ENCODE measurements around the gene SGIP1. TPM values are rescaled to one million over a fixed set of nuclear protein-coding genes. Genes with fewer than 3 reads are reported as not detected.

SGIP1 gene
- total and polyA plus RNA-seq, 2 donors (not counting 3 experiments of a cell fraction or from before 2014, with no cell fraction given) = 30.9 to 68.9 TPM

DNA sequence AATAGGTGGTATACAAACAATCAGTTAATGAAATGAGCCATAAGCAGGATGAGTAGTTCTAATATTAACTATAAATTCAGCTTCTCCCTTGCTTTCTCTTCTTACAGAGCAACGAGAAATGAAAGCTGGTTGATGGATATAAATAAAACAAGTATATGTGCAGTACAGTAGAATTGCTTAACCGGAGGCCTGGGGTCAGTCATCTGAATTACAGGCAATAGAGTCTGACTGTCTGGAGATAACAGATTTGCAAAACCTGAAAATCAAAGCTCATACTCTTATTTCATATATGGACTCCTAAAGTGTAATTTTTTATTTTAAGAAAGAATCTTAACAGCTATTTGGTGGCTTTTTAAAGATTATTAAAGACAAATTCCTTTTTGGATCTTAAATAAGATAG lies 43.1 kb upstream of the SGIP1 start:
- Histone ChIP-seq H3K9me1 (replicated peaks; ENCODE audit: control insufficient read depth, extremely low read depth, insufficient read depth, low read length) (no peaks in the 10 kb centered on the region), H2AFZ (ENCODE audit: low read depth, low read length) (no peak overlapping the region), H3K9me3 (replicated peaks; ENCODE audit: control insufficient read depth, insufficient read depth, low read length) (no peaks in the 10 kb centered on the region), H4K20me1 (replicated peaks; ENCODE audit: control insufficient read depth, extremely low read depth, insufficient read depth, low read length) (no peaks in the 10 kb centered on the region), H3K27ac (ENCODE audit: insufficient read depth, low read depth, low read length) (peak overlapping the region; percentile 40), H3K9ac (replicated peaks; ENCODE audit: extremely low read depth, insufficient read depth, low read length) (no peak overlapping the region), H3K27me3 (ENCODE audit: control insufficient read depth in 2 of 2, insufficient read depth in 2 of 2, low read length in 2 of 2) (no peaks in the 10 kb centered on the region), H3K4me1 (ENCODE audit: control insufficient read depth, extremely low read depth, insufficient read depth, low read length) (peaks cover 21% of the 10 kb centered on the region), H3K36me3 (ENCODE audit: control insufficient read depth in 2 of 2, extremely low read depth in 1 of 2, insufficient read depth in 2 of 2, low read length in 2 of 2) (no peaks in the 10 kb centered on the region), H3K79me2 (ENCODE audit: control insufficient read depth, insufficient read depth, low read length) (no peaks in the 10 kb centered on the region), H3K4me2 (ENCODE audit: insufficient read depth, low read length) (peak overlapping the region; percentile 35), H3K4me3 (replicated peaks in 1 of 3; ENCODE audit: insufficient read depth in 1 of 3, low read depth in 1 of 3, low read length in 3 of 3) (peak overlapping the region in 1 of 3 experiments; percentile 17)
- DNase-seq (ENCODE audit: low read depth, low spot score) = peak; percentile 69
- no TSS peak for BruUV-seq (replicated peaks)
- TF ChIP-seq POLR2AphosphoS5 (IDR thresholded peaks at IDR 0.05; ENCODE audit: insufficient read depth, low read depth, low read length) (no peak), JUN (IDR thresholded peaks at IDR 0.05; ENCODE audit: borderline replicate concordance, insufficient read depth, insufficient read length, low read depth) (no peak)
- FAIRE-seq = no peak
- dilution Hi-C loops (cut with MboI; ENCODE audit: extremely low pct_ligation_motif_present, low sequenced_read_pairs) (no loop called here), intact Hi-C loops (cut with micrococcal nuclease) (no loop called here)
- ChIA-PET POLR2A (interaction anchor here (0.6 kb wide), 1 partner anchor 18 kb away, joined by 3 read pairs; no protein-coding TSS in a partner anchor), CTCF (interaction anchor here (0.7 to 2.2 kb wide), 14 partner anchors 10 to 248 kb away, joined by 3 to 51 read pairs (median 5); no protein-coding TSS in a partner anchor)

DNA sequence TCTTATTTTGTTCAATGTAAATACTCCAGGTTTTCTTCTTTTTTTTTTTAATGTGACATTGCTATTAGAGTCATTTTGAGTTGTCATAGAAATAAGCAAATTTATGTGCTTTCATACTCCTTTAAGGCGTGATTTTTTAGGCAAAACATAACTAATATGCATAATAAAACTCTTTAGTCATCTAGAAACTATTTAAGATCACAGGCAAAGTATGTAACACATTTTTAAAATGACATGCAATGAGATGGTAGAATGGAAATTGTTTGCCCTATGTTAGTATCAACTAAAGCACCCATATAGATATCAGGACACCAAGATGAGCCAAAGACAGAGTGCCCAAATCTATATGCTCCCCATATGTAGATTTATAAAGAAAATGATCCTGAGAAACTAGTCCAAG lies 41.5 kb upstream of the SGIP1 start:
- no peak overlapping the region for H3K4me2 ChIP-seq (ENCODE audit: insufficient read depth, low read length)

More for the DNA sequence above, 41.5 kb upstream of the SGIP1 start:
- TF ChIP-seq JUN (IDR thresholded peaks at IDR 0.05; ENCODE audit: borderline replicate concordance, insufficient read depth, insufficient read length, low read depth) (no peak), EZH2 (IDR thresholded peaks at IDR 0.05; ENCODE audit: borderline replicate concordance, low read depth, low read length, severe bottlenecking) (no peak), MYC (IDR thresholded peaks at IDR 0.05; ENCODE audit: low read depth, low read length) (no peak), POLR2A (IDR thresholded peaks at IDR 0.05; ENCODE audit: low read depth, low read length) (no peak), POLR2AphosphoS5 (IDR thresholded peaks at IDR 0.05; ENCODE audit: insufficient read depth, low read depth, low read length) (no peak), FOS (IDR thresholded peaks at IDR 0.05; ENCODE audit: borderline replicate concordance, insufficient read depth, low read length) (no peak), GATA2 (IDR thresholded peaks at IDR 0.05; ENCODE audit: insufficient read depth, insufficient read length, low read depth, low read length) (no peak)
- TF ChIP-seq, protein P1, sequence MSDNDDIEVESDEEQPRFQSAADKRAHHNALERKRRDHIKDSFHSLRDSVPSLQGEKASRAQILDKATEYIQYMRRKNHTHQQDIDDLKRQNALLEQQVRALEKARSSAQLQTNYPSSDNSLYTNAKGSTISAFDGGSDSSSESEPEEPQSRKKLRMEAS (IDR thresholded peaks at IDR 0.05; ENCODE audit: insufficient read depth, insufficient read length) = no peak
- TF ChIP-seq, protein P2, sequence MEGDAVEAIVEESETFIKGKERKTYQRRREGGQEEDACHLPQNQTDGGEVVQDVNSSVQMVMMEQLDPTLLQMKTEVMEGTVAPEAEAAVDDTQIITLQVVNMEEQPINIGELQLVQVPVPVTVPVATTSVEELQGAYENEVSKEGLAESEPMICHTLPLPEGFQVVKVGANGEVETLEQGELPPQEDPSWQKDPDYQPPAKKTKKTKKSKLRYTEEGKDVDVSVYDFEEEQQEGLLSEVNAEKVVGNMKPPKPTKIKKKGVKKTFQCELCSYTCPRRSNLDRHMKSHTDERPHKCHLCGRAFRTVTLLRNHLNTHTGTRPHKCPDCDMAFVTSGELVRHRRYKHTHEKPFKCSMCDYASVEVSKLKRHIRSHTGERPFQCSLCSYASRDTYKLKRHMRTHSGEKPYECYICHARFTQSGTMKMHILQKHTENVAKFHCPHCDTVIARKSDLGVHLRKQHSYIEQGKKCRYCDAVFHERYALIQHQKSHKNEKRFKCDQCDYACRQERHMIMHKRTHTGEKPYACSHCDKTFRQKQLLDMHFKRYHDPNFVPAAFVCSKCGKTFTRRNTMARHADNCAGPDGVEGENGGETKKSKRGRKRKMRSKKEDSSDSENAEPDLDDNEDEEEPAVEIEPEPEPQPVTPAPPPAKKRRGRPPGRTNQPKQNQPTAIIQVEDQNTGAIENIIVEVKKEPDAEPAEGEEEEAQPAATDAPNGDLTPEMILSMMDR (IDR thresholded peaks at IDR 0.05; ENCODE audit: extremely low read depth in 1 of 2, insufficient read depth in 1 of 2, low read depth in 1 of 2, low read length in 2 of 2) = no peak
- Histone ChIP-seq H3K4me3 (replicated peaks in 1 of 3; ENCODE audit: insufficient read depth in 1 of 3, low read depth in 1 of 3, low read length in 3 of 3) (no peak overlapping the region), H2AFZ (ENCODE audit: low read depth, low read length) (no peak overlapping the region), H4K20me1 (replicated peaks; ENCODE audit: control insufficient read depth, extremely low read depth, insufficient read depth, low read length) (no peaks in the 10 kb centered on the region), H3K79me2 (ENCODE audit: control insufficient read depth, insufficient read depth, low read length) (no peaks in the 10 kb centered on the region), H3K27me3 (ENCODE audit: control insufficient read depth in 2 of 2, insufficient read depth in 2 of 2, low read length in 2 of 2) (no peaks in the 10 kb centered on the region), H3K27ac (ENCODE audit: insufficient read depth, low read depth, low read length) (no peak overlapping the region), H3K36me3 (ENCODE audit: control insufficient read depth in 2 of 2, extremely low read depth in 1 of 2, insufficient read depth in 2 of 2, low read length in 2 of 2) (no peaks in the 10 kb centered on the region), H3K9ac (replicated peaks; ENCODE audit: extremely low read depth, insufficient read depth, low read length) (no peak overlapping the region), H3K9me1 (replicated peaks; ENCODE audit: control insufficient read depth, extremely low read depth, insufficient read depth, low read length) (no peaks in the 10 kb centered on the region), H3K9me3 (replicated peaks; ENCODE audit: control insufficient read depth, insufficient read depth, low read length) (no peaks in the 10 kb centered on the region), H3K4me1 (ENCODE audit: control insufficient read depth, extremely low read depth, insufficient read depth, low read length) (peaks cover 21% of the 10 kb centered on the region)
- no TSS peak for BruUV-seq (replicated peaks)
- FAIRE-seq (no peak), DNase-seq (ENCODE audit: low read depth, low spot score) (no peak)
- ChIA-PET CTCF (no interaction called here), POLR2A (no interaction called here)
- dilution Hi-C loops (cut with MboI; ENCODE audit: extremely low pct_ligation_motif_present, low sequenced_read_pairs) (no loop called here), intact Hi-C loops (cut with micrococcal nuclease) (no loop called here)
